Measurements from ENCODE around the gene FLYWCH1.

DNA sequence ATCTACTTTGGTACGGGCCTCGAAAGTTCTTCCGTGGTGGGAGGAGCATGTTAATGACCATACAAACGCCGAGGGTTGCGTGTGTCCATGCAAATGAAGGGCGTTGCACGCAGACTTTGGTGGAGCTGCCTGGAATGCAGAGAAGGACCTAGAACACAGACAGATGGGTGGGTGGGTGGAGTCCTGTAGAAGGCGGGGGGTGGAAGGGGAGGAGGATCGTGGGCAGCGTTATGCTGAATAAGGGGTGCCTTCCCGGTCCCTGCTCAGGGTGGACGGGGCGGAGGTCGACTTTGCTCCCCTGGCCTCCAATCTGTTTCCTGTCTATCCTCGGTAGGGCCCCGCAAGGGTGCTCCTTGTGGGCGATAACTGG lies 56.6 kb downstream of the FLYWCH1 start:
- TF ChIP-seq EZH2 (IDR thresholded peaks at IDR 0.05) = no peak
- TF ChIP-seq FOXP2 (optimal IDR thresholded peaks at IDR 0.05; ENCODE audit: control extremely low read depth, extremely low read length, insufficient read depth) = no peak
- TF ChIP-seq POLR2AphosphoS5 (IDR thresholded peaks at IDR 0.05; ENCODE audit: borderline replicate concordance, low read depth, low read length) = no peak
